ENCODE measurements around the gene GABRQ. TPM values are rescaled to one million over a fixed set of nuclear protein-coding genes. Genes with fewer than 3 reads are reported as not detected.

The GABRQ gene
- total and polyA plus RNA-seq, 7 donors = not detected

DNA sequence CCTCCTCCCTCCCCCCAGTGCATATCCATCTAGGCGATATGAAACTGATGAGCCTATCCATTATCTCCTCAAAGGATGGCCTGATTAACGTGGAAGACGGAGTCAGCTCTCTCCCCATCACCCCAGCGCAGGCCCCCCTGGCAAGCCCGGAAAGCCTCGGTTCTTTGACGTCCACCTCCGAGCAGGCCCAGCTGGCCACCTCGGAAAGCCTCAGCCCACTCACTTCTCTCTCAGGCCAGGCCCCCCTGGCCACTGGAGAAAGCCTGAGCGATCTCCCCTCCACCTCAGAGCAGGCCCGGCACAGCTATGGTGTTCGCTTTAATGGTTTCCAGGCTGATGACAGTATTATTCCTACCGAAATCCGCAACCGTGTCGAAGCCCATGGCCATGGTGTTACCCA, 14.8 kb downstream of the GABRQ start:
- Histone ChIP-seq H3K4me3 (no peak overlapping the region), H3K9me3 (no peaks in the 10 kb centered on the region), H3K27ac (no peak overlapping the region), H3K4me1 (no peaks in the 10 kb centered on the region), H3K27me3 (ENCODE audit: insufficient read depth in 3 of 3, low read length in 2 of 3) (peaks cover 0 to 6% (median 0%) of the 10 kb centered on the region in 3 donors), H3K36me3 (ENCODE audit: insufficient read depth in 1 of 2, low read depth in 1 of 2) (no peaks in the 10 kb centered on the region)
- WGBS, 3 donors = 83 to 99% (median 96%) methylated on average over 12 to 16 of the region's 16 CpGs
- intact Hi-C loops (cut with DNase I) = no loop called here
- no peak for DNase-seq
- TF ChIP-seq, protein P1, sequence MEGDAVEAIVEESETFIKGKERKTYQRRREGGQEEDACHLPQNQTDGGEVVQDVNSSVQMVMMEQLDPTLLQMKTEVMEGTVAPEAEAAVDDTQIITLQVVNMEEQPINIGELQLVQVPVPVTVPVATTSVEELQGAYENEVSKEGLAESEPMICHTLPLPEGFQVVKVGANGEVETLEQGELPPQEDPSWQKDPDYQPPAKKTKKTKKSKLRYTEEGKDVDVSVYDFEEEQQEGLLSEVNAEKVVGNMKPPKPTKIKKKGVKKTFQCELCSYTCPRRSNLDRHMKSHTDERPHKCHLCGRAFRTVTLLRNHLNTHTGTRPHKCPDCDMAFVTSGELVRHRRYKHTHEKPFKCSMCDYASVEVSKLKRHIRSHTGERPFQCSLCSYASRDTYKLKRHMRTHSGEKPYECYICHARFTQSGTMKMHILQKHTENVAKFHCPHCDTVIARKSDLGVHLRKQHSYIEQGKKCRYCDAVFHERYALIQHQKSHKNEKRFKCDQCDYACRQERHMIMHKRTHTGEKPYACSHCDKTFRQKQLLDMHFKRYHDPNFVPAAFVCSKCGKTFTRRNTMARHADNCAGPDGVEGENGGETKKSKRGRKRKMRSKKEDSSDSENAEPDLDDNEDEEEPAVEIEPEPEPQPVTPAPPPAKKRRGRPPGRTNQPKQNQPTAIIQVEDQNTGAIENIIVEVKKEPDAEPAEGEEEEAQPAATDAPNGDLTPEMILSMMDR (IDR thresholded peaks at IDR 0.05) = no peak
- ATAC-seq = no peak

DNA sequence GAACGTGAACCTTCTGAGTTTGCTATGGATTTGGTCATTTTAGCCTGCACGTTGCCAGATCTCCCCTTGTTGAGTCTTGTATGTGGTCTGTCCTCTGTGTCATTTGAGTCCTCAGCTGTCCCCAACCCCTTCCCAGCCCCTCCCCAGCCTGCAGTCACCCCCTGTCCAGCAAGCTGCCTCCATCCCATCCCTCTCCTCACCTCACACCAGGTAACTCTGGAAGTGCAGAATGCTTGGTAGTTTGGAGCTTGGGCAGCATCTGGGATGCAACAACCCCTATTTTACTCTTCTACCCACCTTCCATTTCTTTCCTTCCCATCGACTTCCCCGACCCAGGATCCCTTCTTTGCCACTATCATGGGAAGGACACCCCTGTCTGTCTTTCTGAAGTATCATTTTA, 18.4 kb downstream of the GABRQ start:
- WGBS, 3 donors = 66 to 92% (median 83%) methylated on average over 4 of the region's 4 CpGs
- TF ChIP-seq, protein P1 (IDR thresholded peaks at IDR 0.05) = no peak
- peaks cover 0 to 5% (median 0%) of the 10 kb centered on the region in 3 donors for H3K27me3 ChIP-seq (ENCODE audit: insufficient read depth in 3 of 3, low read length in 2 of 3)
- no peak overlapping the region for H3K4me3 ChIP-seq
- H3K36me3 ChIP-seq (ENCODE audit: insufficient read depth in 1 of 2, low read depth in 1 of 2) = no peaks in the 10 kb centered on the region
- no peaks in the 10 kb centered on the region for H3K4me1 ChIP-seq
- intact Hi-C loops (cut with DNase I) = no loop called here
- no peak overlapping the region for H3K27ac ChIP-seq
- no peak for ATAC-seq
- no peaks in the 10 kb centered on the region for H3K9me3 ChIP-seq
- no peak for DNase-seq

DNA sequence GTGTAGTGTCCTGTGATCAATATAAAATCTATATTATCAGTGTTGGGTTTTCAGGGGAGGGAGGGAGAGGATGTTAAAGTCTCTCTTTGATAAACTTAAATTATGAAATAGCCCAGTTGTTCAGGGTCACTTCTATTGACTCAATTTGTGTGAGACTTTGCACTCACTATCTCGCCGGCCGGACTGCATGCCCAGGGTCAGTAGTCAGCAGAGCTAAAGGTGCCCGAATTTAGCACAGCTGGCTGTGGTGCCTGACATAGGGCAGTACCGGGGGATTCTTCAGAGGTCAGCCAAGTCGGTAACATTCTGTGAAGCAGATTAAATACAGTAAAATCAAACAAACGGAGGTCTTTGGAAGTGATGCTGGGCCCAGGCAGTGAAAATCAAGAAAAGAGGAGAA, 19.2 kb downstream of the GABRQ start:
- no peaks in the 10 kb centered on the region for H3K36me3 ChIP-seq (ENCODE audit: insufficient read depth in 1 of 2, low read depth in 1 of 2)
- DNase-seq (no peak), ATAC-seq (no peak)
- intact Hi-C loops (cut with DNase I) = no loop called here
- no peak overlapping the region for H3K27ac ChIP-seq
- H3K27me3 ChIP-seq (ENCODE audit: insufficient read depth in 3 of 3, low read length in 2 of 3) = peaks cover 0 to 5% (median 0%) of the 10 kb centered on the region in 3 donors
- no peaks in the 10 kb centered on the region for H3K9me3 ChIP-seq
- H3K4me3 ChIP-seq = no peak overlapping the region
- TF ChIP-seq, protein P1 (IDR thresholded peaks at IDR 0.05) = no peak
- WGBS, 3 donors = 82 to 93% (median 90%) methylated on average over 7 of the region's 7 CpGs
- no peaks in the 10 kb centered on the region for H3K4me1 ChIP-seq

DNA sequence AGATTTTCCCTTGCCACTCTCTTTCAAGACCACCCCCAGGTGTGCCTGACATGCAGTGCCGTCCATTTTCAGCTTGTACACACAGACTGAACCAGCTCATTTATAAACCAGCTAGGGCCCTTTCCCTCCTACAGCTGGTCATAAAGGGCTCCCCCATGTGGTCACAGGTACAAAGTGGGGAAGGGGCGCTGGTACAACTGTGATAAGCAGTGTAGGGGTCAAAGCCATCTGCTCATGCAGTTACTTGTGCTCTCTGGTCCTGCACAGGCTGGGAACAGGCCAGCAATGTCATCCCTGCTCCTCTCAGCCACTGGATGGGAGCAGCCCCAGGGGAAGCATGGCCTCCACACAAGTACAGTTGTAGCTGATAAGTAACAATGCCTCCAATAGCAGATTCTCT, 20.6 kb downstream of the GABRQ start:
- DNase-seq (no peak), ATAC-seq (no peak)
- intact Hi-C loops (cut with DNase I) = no loop called here
- TF ChIP-seq, protein P1 (IDR thresholded peaks at IDR 0.05) = no peak
- Histone ChIP-seq H3K9me3 (no peaks in the 10 kb centered on the region), H3K4me1 (no peaks in the 10 kb centered on the region), H3K27ac (no peak overlapping the region), H3K4me3 (no peak overlapping the region), H3K27me3 (ENCODE audit: insufficient read depth in 3 of 3, low read length in 2 of 3) (no peaks in the 10 kb centered on the region), H3K36me3 (ENCODE audit: insufficient read depth in 1 of 2, low read depth in 1 of 2) (no peaks in the 10 kb centered on the region)
- WGBS, 3 donors = 44 to 52% (median 47%) methylated on average over 2 of the region's 2 CpGs

DNA sequence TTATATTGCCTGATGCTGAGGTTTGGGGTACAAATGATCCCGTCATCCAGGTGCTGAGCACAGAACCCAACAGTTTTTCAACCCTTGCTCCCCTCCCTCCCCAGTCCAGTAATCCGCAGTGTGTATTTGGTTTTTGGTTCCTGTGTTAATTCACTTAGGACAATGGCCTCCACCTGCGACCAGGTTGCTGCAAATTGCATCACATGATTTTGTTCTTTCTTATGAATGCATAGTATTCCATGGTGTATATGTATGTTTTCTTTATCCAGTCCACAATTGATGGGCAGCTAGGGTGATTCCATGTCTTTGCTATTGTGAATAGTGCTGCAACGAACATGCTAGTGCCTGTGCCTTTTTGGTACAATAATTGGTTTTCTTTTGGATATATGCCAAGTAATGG, 25.4 kb downstream of the GABRQ start:
- no peaks in the 10 kb centered on the region for H3K4me1 ChIP-seq
- H3K9me3 ChIP-seq = peaks cover 18% of the 10 kb centered on the region
- no peaks in the 10 kb centered on the region for H3K36me3 ChIP-seq (ENCODE audit: insufficient read depth in 1 of 2, low read depth in 1 of 2)
- H3K27me3 ChIP-seq (ENCODE audit: insufficient read depth in 3 of 3, low read length in 2 of 3) = no peaks in the 10 kb centered on the region
- TF ChIP-seq, protein P1 (IDR thresholded peaks at IDR 0.05) = no peak
- 34 to 76% (median 69%) methylated on average over 3 to 4 of the region's 4 CpGs for WGBS, 3 donors
- intact Hi-C loops (cut with DNase I) = no loop called here
- no peak for DNase-seq
- H3K4me3 ChIP-seq = no peak overlapping the region
- no peak for ATAC-seq
- H3K27ac ChIP-seq = no peak overlapping the region

Measured in psoas muscle (tissue), 8 donors.